Trophoblast cell (in vitro differentiated cells and primary cell): ENCODE measurements around the gene INTS2.

Experiments used
- DNase-seq, 2 donors: peaks; one replicate each; pipeline ENCODE4 v3.0.0-alpha.2; 2016
- H2AFZ ChIP-seq: 2 replicates; pipeline ENCODE4 v1.6.1; 2013; ENCODE audit warnings: low read length, moderate library complexity, mild to moderate bottlenecking; ENCODE audit not compliant: insufficient read depth, poor library complexity
- H2AK5ac ChIP-seq: 2 replicates; pipeline ENCODE4 v1.6.1; 2013; ENCODE audit warnings: mild to moderate bottlenecking, low read length
- H2BK120ac ChIP-seq: 2 replicates; pipeline ENCODE4 v1.6.1; 2013; ENCODE audit warnings: low read length, mild to moderate bottlenecking, moderate library complexity; ENCODE audit not compliant: insufficient read depth, poor library complexity
- H2BK12ac ChIP-seq: 2 replicates; pipeline ENCODE4 v1.6.1; 2013; ENCODE audit warnings: mild to moderate bottlenecking, low read length, moderate library complexity
- H2BK5ac ChIP-seq: 2 replicates; pipeline ENCODE4 v1.6.1; 2013; ENCODE audit warnings: low read length, low read depth, moderate library complexity, mild to moderate bottlenecking; ENCODE audit not compliant: poor library complexity
- H3K14ac ChIP-seq: 2 replicates; pipeline ENCODE4 v1.6.1; 2013; ENCODE audit warnings: mild to moderate bottlenecking, low read length
- H3K18ac ChIP-seq: 2 replicates; pipeline ENCODE4 v1.6.1; 2013; ENCODE audit warnings: mild to moderate bottlenecking, low read length
- H3K23ac ChIP-seq: 2 replicates; pipeline ENCODE4 v1.6.1; 2013; ENCODE audit warnings: low read length
- H3K27ac ChIP-seq: 2 replicates; pipeline ENCODE4 v1.5.1; 2013; ENCODE audit warnings: low read depth, mild to moderate bottlenecking, inconsistent platforms, low read length, moderate library complexity
- H3K27me3 ChIP-seq: 2 replicates; pipeline ENCODE4 v1.6.1; 2013; ENCODE audit warnings: inconsistent platforms, mild to moderate bottlenecking, low read length, moderate library complexity; ENCODE audit not compliant: insufficient read depth
- H3K36me3 ChIP-seq, 2 experiments: 1 replicate in 1 of 2; 2 replicates in 1 of 2; pipeline ENCODE4 v1.6.1; 2013; ENCODE audit warnings: low read length in 2 of 2, mild to moderate bottlenecking in 2 of 2, moderate library complexity in 1 of 2; ENCODE audit not compliant: insufficient read depth in 2 of 2, control insufficient read depth in 1 of 2
- H3K4ac ChIP-seq: 2 replicates; pipeline ENCODE4 v1.6.1; 2013; ENCODE audit warnings: low read depth, mild to moderate bottlenecking, low read length, moderate library complexity
- H3K4me1 ChIP-seq, 2 experiments: 1 replicate in 1 of 2; 2 replicates in 1 of 2; pipeline ENCODE4 v1.6.1; 2013; ENCODE audit warnings: low read length in 2 of 2, mild to moderate bottlenecking in 2 of 2, moderate library complexity in 1 of 2; ENCODE audit not compliant: insufficient read depth in 2 of 2, control insufficient read depth in 1 of 2
- H3K4me2 ChIP-seq: 2 replicates; pipeline ENCODE4 v1.6.1; 2013; ENCODE audit warnings: inconsistent platforms, mild to moderate bottlenecking, low read length, moderate library complexity
- H3K4me3 ChIP-seq: 2 replicates; pipeline ENCODE4 v1.5.1; 2013; ENCODE audit warnings: mild to moderate bottlenecking, low read depth, low read length, inconsistent platforms
- H3K79me1 ChIP-seq: one replicate; pipeline ENCODE4 v1.6.1; 2013; ENCODE audit warnings: low read length
- H3K79me2 ChIP-seq: 2 replicates; pipeline ENCODE4 v1.6.1; 2013; ENCODE audit warnings: low read length, mild to moderate bottlenecking; ENCODE audit not compliant: control insufficient read depth, insufficient read depth, poor library complexity
- H3K9ac ChIP-seq: 2 replicates; pipeline ENCODE4 v1.6.1; 2013; ENCODE audit warnings: mild to moderate bottlenecking, low read length
- H3K9me3 ChIP-seq: 2 replicates; pipeline ENCODE4 v1.6.1; 2013; ENCODE audit warnings: low read depth, mild to moderate bottlenecking, control low read depth, inconsistent platforms, low read length; ENCODE audit not compliant: insufficient read depth
- H4K12ac ChIP-seq: 2 replicates; pipeline ENCODE4 v1.6.1; 2013; ENCODE audit warnings: low read depth, mild to moderate bottlenecking, low read length, moderate library complexity
- H4K8ac ChIP-seq: 2 replicates; pipeline ENCODE4 v1.6.1; 2013; ENCODE audit warnings: low read depth, mild to moderate bottlenecking, low read length, moderate library complexity
- H4K91ac ChIP-seq: one replicate; pipeline ENCODE4 v1.6.1; 2013; ENCODE audit warnings: low read depth, mild to moderate bottlenecking, low read length, moderate library complexity
- WGBS: extraction: QIAGEN DNeasy Blood & Tissue Kit; methylation state at CpG from one replicate; pipeline ENCODE4 v1.1.7; 2013; ENCODE audit warnings: missing lambda C conversion rate; ENCODE audit not compliant: insufficient read length, insufficient coverage; ENCODE audit errors: extremely low coverage; 5-methylcytosine and 5-hydroxymethylcytosine counted together

The INTS2 gene

GRCh38 chr17:61907361-61907760 lies 20.4 kb downstream of the INTS2 start:
- Histone ChIP-seq H3K4me1 (no peaks in the 10 kb centered on the region), H3K27ac (no peak overlapping the region), H3K4me3 (no peak overlapping the region), H4K91ac (no peak overlapping the region), H3K27me3 (no peaks in the 10 kb centered on the region), H3K79me1 (no peaks in the 10 kb centered on the region), H4K8ac (no peak overlapping the region), H3K9ac (no peak overlapping the region), H3K9me3 (no peaks in the 10 kb centered on the region), H3K18ac (no peak overlapping the region), H3K14ac (no peak overlapping the region), H2BK120ac (no peak overlapping the region), H2BK12ac (no peak overlapping the region), H3K79me2 (no peaks in the 10 kb centered on the region), H3K36me3 (peaks cover 16 to 17% of the 10 kb centered on the region in 2 experiments), H3K4ac (no peak overlapping the region), H4K12ac (no peak overlapping the region), H3K4me2 (no peak overlapping the region), H2BK5ac (no peak overlapping the region), H3K23ac (no peak overlapping the region), H2AK5ac (no peak overlapping the region), H2AFZ (no peak overlapping the region)
- no peak for DNase-seq
- no CpG with 5 or more reads among the region's 5 CpGs for WGBS

GRCh38 chr17:61904094-61904710 lies 23.6 kb downstream of the INTS2 start:
- no peak overlapping the region for H2BK5ac ChIP-seq
- H2AK5ac ChIP-seq: no peak overlapping the region
- no peaks in the 10 kb centered on the region for H3K79me1 ChIP-seq
- H4K8ac ChIP-seq: no peak overlapping the region
- no peak overlapping the region for H4K12ac ChIP-seq
- no peak overlapping the region for H2BK120ac ChIP-seq
- H3K18ac ChIP-seq: no peak overlapping the region
- H3K4ac ChIP-seq: no peak overlapping the region
- H3K79me2 ChIP-seq: no peaks in the 10 kb centered on the region
- H3K27ac ChIP-seq: no peak overlapping the region
- DNase-seq: no peak
- H3K4me1 ChIP-seq: no peaks in the 10 kb centered on the region
- no peak overlapping the region for H4K91ac ChIP-seq
- WGBS: no CpG with 5 or more reads among the region's 5 CpGs
- H3K9me3 ChIP-seq: no peaks in the 10 kb centered on the region
- no peak overlapping the region for H2BK12ac ChIP-seq
- no peaks in the 10 kb centered on the region for H3K27me3 ChIP-seq
- peaks cover 14 to 22% of the 10 kb centered on the region in 2 experiments for H3K36me3 ChIP-seq
- no peak overlapping the region for H2AFZ ChIP-seq
- H3K14ac ChIP-seq: no peak overlapping the region
- no peak overlapping the region for H3K4me3 ChIP-seq
- H3K9ac ChIP-seq: no peak overlapping the region
- H3K4me2 ChIP-seq: no peak overlapping the region
- H3K23ac ChIP-seq: no peak overlapping the region

- H4K8ac ChIP-seq: no peak overlapping the region
- H3K4me1 ChIP-seq: no peaks in the 10 kb centered on the region
- no peak overlapping the region for H3K27ac ChIP-seq
- H3K4ac ChIP-seq: no peak overlapping the region
- no peaks in the 10 kb centered on the region for H3K79me1 ChIP-seq
- no peak overlapping the region for H4K91ac ChIP-seq
- H2BK5ac ChIP-seq: no peak overlapping the region
- H3K23ac ChIP-seq: no peak overlapping the region
- WGBS: no CpG with 5 or more reads among the region's 3 CpGs
- no peak overlapping the region for H3K4me3 ChIP-seq
- H3K9me3 ChIP-seq: no peaks in the 10 kb centered on the region
- no peaks in the 10 kb centered on the region for H3K27me3 ChIP-seq
- H3K14ac ChIP-seq: no peak overlapping the region
- no peak overlapping the region for H3K18ac ChIP-seq
- no peak overlapping the region for H2AK5ac ChIP-seq
- no peak for DNase-seq
- no peak overlapping the region for H2BK120ac ChIP-seq
- no peak overlapping the region for H3K4me2 ChIP-seq
- no peak overlapping the region for H2AFZ ChIP-seq
- no peak overlapping the region for H3K9ac ChIP-seq
- no peak overlapping the region for H4K12ac ChIP-seq
- peaks cover 16 to 23% of the 10 kb centered on the region in 2 experiments for H3K36me3 ChIP-seq
- no peak overlapping the region for H2BK12ac ChIP-seq
- H3K79me2 ChIP-seq: no peaks in the 10 kb centered on the region
These were observed 24.5 kb downstream of the INTS2 start for GRCh38 chr17:61903251-61903650.

GRCh38 chr17:61897548-61898180 lies 30.1 kb downstream of the INTS2 start:
- Histone ChIP-seq H3K9me3 (no peaks in the 10 kb centered on the region), H3K27ac (no peak overlapping the region), H3K4me3 (no peak overlapping the region), H3K4ac (no peak overlapping the region), H2BK5ac (no peak overlapping the region), H2BK120ac (no peak overlapping the region), H2AK5ac (no peak overlapping the region), H3K14ac (no peak overlapping the region), H3K79me1 (no peaks in the 10 kb centered on the region), H4K91ac (no peak overlapping the region), H3K18ac (no peak overlapping the region), H3K4me1 (no peaks in the 10 kb centered on the region), H2AFZ (no peak overlapping the region), H3K36me3 (peaks cover 9 to 19% of the 10 kb centered on the region in 2 experiments), H4K12ac (no peak overlapping the region), H3K23ac (no peak overlapping the region), H2BK12ac (no peak overlapping the region), H3K4me2 (no peak overlapping the region), H4K8ac (no peak overlapping the region), H3K27me3 (no peaks in the 10 kb centered on the region), H3K79me2 (no peaks in the 10 kb centered on the region), H3K9ac (no peak overlapping the region)
- DNase-seq: no peak
- WGBS: 100% methylated on average over 1 of the region's 2 CpGs
